SW 1271 (cell line): ENCODE results near the gene NUDT1.
A peak's percentile ranks its signal among the peaks of the same experiment; 100 is the strongest.

Experiments used
- DNase-seq, 2 experiments: peaks; one replicate each; lab custom pipeline; 2025; lab: John Stamatoyannopoulos, UW

The NUDT1 gene

DNA sequence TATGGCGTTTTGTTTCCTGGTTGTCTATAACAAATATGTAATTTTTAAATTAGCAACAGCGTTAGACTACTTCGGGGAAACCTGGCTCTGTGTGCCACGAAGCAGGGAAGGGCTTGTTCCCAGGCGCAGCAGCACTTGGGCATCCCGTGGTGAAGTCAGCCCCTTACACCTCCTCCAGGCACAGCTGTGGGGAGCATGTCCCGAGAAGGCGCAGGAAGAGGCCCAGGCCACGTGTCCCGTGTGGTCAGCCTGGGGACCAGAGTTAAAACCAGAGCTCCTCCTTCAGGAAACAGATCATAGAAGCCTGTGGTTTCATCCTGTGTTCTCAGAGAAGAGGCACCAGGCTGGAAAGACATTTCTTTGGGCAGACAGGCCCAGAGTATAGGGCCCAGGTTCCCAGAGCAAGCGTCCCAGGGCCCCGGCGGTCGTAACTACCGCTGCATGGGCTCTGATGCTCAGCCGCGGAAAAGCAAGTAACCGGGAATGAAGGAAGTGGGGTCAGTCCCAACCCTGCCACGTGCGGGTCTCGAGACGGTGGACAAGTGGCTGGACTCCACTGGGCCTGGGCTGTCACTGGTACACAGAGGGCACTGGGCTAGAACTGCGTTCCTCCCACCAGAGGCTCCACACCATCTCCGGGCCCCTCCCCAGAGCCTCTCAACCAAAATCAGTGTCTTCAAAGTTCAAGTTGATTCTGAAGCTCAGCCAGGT, 7.1 kb downstream of the NUDT1 start:
- peak; percentile 83 to 88 for DNase-seq

DNA sequence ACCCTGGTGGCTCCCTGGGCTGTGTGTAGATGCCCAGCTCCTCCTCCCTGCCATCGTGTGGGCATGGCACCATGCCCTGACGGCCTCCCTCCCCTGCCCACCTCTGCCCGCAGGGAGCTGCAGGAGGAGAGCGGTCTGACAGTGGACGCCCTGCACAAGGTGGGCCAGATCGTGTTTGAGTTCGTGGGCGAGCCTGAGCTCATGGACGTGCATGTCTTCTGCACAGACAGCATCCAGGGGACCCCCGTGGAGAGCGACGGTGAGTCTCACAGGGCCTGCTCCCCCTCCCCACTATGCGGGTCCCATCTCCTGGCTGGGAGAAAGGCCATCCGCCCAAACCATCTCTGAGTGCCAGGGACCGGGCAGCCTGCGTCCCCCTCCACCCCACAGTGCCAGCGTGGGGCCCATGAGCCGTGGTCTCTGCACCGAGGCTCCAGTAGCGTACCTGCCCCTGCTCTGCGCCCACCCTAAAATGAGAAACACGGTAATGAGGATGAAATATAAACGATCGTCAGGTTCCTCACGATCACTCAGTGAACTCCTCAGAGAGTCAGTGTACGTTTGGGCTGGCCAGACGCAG, 7.8 kb downstream of the NUDT1 start:
- DNase-seq, result no peak

DNA sequence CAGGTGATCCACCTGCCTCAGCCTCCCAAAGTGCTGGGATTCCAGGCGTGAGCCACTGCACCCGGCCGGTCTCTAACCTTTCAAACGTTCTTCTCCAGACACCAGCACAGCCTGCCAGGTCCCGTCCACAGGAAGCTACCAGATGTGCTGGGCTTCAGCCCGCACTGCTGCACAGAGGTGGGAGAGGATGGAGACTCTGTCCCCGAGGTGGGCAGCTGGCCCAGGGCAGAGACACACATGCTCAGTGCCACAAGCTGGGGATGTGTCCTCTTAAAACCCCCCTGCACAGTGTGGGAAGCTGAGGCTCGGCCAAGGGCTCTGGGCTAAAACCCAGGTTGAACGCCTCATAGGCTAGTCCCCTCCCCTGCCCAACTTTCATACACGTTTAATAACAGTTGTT, 9.4 kb downstream of the NUDT1 start:
- DNase-seq, result no peak

DNA sequence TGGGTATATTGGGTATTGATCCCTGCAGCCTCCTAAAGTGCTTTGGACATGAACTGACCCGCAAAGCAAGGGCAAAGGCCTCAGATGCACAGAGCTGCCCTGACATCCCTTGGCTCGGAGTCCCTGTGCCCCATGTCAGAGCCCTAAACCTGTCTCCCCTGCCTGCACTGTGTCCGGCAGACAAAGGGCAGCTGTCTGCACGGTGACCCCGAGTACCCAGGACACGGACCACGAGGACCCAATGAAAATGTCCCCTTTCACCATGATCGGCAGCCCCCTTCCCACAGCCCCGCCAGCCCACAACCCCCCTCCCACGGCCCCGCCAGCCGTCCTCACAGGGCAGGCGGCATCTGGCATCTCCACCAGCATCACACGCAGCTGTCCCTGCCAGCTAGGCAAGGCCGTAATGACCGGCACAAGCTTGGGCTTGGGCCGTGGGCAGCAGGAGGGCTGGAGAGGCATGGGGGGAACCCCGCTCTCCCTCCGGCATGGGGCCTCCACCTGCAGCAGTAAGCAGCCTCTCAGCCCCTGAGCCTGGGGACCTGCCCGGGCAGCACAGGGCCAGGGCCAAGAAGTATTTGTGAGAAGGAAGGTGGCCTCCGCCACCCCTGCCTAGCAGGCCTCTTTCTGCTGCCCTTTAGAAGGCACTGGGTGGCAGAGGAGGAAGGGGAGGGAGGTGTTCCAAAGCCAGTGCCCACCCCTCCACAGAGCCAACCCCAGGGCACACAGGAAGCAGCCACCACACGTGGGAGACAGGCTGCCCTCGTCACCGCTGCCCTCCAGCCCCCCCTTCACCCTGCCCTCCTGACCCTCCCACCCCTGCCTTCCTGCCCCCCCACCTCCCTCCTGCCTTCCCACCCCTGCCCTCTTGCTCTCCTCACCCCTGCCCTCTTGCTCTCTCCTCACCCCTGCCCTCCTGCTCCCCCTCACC, 10.1 kb downstream of the NUDT1 start:
- no peak for DNase-seq

DNA sequence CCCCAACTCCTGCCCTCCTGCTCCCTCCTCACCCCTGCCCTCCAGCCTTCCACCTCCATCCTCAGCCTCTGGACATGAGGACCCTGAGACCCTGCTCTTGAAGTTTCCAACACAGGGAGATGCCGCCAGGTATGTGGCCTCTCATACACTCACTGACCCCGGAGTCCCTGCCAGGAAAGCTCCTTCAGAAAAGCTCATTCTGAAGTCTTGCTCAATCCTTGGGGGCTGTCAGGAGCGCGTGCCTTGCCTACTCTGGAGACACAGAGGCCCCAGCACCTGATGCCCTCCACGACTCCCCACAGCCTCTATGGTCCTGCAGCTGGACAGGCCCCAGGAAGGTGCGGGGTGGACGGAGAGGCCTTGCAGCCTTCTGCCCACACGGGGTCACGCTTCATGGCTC, 11.0 kb downstream of the NUDT1 start:
- DNase-seq, result no peak

DNA sequence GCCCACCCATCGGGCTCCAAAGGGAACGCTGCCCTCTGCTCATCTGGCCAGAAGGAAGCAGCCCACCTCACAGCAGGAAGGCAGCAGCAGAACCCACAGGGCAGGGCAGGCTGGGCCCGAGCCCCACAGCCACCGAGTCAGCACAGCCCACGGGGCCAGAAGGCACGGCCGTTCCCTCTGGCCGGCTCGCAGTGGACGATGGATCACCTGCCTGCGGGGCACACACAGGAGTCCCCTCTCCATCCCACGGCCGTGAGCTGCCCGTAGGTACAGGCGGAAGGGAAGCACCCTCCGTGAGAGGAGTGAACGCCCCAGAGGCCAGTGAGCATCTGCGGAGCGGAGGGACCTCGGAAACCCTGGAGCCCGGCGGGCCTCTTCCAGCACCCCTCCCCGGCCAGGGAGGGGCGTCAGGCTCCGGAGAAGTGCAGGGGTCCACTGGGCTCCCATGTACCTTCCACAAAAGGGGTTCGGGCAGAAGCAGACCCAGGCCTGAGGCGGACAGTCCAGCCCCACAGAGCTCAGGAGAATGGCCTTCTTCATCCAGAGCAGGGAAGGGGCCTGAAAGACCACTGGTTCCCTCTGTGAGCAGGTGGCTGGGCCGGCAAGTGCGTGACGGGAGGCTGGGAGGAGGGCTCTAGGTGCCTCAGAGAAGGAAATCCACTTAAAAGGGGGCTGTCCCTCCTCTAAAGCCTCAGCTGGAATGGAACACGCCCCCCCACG, 11.7 kb downstream of the NUDT1 start:
- DNase-seq, result no peak

DNA sequence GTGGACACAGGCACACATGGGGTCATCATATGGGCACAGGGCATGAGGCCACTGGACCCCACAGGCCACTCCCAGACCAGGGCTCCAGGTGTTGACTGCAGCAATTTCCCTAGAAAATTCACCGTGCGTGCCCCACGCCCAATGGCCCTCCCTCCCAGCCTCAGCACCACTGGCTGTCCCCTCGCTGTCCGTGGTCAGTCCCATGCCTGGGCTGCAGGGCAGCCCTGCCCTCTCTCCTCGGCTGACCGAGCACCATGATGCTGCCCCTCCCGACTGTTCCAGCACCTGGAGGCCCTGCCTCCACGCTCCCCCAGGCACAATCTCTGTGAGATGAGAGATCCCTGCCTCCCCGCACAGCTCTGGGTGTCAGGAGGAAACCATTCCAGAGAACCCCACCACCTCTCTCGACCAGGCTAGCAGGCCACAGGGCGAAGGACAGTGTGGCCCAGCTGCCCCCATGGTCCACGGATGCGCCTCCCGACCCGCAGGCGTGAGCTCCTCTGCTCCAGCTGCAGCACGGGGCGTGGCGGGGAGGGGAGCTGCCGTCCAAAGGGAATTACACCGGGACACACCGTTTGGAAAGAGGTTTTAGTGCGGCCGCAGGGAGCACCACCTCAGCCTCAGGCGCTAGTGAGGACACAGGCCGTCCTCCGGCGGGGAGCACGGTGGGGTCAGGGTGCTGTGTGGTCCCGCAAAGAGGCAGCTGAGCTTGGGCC, 12.6 kb downstream of the NUDT1 start:
- DNase-seq, result no peak

DNA sequence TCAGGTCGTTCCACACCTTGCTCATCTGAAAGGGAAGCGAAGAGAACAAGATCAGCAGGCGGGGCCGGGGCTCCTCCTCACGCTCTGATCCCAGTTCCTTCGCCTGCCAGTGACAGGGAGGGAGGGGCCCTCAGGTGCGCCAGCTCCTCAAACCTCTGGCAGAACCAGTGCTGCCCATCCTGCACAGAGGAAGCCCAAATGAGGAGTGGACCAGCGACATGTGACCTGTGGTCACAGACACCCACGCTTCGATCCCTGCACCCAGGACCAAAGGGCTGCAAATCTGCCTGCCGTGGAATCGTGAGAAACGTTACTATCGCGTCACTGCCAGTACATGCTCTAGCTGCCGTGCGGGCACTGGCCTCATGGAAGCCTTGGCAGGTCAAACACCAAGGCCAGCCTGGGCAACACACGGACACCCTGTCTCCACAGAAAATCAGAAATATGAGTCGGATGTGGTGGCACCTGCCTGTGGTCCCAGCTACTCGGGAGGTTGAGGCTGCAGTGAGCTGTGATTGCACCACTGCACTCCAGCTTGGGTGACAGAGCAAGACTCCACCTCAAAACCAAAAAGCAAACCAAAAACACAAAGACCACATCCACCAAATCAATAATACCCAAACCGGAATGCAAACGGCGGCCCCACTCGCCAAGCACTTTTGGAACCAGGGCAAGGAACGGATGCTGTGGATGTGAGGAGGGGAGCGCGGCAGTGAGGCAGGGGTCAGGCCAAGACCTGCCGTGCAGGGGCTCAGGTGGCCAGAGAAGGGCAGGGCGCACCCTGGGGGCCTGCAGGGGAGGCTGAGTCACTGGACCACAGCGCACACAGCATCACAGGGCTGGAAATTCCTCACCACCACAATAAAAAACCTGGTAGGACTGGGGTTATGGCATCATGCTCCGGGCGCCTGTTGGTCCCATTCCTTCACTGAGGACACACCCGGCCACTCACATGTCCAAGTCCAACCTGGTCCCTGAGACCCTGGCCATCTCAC, 13.4 kb downstream of the NUDT1 start:
- no peak for DNase-seq

DNA sequence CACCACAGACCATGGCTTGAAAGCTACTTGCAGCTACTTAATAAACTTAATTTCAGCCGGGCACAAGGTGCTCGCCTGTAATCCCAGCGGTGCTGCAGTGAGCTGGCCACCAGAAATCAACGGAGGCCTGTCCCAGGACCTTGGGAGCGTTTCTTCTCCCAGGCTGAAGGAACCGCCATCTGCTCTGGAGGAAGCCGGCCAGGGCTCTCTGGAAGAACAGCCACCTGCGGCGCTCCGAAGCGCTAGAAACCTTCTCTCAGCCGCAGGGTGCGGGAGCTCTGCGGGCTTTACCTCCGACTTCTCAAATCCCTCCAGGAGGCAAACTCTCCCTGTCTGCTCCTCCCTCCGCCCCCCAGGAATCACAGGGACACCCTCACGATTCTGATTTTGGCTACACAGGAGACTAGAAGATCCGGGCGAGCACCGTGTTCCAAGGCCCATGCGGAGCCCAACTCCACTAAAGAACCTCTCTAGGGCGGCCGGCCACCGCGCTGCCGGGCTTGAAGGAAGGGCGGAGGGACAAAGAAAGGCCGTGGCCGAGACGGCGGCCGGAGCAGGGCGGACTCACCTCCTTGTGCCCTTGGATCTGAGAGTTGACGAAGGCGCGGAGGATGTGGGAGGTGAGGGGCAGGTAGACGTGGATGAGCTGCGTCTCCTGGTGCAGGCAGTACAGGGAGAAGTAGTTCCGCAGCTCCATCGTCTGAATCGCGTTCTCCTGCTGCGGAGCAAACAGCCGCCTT, 14.4 kb downstream of the NUDT1 start:
- no peak for DNase-seq

DNA sequence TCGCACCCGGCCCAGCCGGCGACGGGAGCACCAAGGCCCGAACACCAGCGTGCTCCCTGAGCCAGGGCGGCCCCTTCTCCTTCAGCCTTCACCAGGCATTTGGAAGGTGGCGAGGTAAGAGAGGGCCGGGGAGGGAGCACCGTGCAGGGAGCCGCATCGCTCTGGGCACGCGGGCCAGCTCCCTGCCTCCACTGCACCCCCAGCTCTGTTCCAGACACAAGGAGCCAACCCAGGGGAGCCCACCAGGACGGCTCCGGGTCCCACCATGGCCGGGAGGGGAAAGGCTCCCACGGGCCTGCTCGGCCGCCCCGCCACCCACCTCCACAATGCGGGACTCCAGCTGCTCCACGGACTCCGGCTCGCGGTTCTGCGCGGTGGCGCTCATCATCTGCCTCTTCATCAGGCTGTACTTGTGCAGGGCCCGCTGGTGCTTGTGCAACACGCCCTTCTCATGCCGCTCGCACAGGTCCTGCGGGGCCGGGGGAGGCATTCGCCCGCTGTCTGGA, 15.1 kb downstream of the NUDT1 start:
- DNase-seq, result no peak

DNA sequence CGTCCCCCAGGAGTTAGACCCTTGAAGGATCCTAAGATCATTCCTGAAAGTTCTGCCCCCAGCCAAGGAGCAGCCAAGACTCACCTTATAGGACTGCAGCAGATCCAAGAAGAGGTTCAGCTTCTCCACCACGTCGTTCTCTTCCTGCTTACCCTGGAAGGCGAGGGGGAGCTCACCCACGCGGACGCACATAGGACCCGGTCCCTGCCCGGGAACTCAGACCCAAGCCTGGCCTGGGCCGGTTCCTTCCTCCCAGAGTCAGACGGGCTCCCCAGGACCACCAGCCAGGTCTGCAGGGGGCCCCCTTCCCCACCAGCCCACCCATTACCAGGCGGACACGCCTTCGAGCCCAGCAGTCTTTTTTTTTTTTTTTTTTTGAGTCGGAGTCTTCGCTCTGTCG, 15.6 kb downstream of the NUDT1 start:
- no peak for DNase-seq

DNA sequence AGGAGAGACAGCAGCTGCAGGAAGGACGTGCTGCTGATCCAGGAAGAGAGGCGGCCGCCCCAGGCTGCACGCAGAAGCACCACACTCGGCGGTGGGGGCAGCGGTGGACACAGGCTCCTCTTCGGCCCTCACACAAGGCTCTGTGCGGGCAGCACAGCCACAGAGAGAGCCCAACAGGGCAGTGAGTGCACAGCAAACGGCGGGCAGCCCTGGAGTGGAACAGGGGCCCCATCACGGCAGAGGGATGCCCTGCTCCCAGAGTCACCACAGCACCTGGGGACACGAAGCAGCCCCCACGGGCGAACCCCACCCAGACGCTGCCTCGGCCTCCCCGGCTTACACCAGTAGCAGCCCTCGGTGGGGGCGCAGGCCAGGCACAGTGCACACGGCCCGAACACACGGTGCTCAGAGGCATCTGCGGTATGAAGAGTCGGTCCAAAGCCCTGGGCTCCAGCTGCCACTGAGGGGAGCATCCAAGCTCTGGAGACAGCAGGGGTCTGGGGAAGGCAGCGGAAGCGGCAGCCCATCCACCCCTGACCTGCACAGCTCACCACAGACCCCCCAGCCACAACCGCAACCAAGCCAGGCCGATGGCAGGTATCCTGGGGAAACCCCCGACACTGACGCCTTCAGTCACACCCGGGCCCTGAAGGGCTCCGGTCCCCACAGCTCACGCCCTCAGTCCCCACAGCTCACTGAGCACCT, 16.8 kb downstream of the NUDT1 start:
- DNase-seq, result no peak

DNA sequence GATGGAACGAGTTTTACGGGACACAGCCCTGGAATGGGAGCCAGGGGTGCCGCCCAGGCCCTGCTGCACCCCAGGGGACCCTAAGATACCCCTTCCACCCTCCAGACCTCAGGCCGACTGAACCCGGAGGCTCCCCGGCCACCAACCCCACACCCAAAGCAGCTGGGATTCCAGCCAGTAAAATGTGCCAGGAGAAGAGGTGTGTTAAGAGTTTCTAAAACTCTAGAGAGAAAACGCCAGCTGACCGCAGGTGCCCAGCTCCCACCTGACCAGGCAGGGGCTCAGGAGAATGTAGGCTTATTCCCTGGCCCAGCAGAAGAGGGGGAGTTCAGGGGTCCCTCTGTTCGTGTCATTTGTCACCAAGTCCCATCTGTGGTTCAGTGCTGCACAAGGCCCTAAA, 17.5 kb downstream of the NUDT1 start:
- DNase-seq, result no peak

DNA sequence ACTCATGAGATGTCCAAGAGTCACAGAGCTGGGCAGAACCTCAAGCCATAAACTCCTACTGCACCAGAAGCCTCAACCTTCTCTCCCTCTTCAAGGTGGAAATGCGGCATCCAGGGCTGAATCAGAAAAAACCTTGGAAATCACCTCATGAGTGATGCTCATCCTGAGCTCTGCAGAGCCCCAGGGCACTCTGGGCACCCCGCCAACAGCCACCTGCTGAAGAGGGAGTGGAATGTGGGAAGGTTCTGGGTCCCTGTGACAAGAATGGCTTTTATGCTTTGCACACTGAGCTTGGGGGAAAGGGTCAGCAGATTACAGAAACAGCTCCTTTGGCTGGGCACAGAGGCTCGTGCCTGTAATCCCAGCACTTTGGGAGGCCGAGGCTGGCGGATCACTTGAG, 18.8 kb downstream of the NUDT1 start:
- no peak for DNase-seq

DNA sequence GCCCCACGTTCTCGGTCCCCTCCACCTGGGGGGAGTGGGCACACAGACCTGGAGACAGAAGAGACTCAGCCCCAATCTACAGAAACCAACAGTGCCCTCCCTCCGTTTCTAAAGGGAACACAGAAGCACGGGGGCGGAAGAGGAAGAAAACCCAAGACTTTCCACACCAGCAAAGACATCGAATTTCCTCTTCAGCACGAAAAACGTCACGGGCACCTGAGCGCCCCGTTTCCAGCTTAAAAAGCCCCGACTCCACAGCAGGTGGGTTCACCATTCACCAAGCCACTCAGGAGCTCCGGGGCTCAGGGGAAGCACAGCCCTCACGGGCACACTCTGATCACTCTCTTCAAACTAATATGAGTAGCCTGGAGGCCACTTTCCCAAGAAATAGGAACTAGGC, 19.6 kb downstream of the NUDT1 start:
- no peak for DNase-seq

DNA sequence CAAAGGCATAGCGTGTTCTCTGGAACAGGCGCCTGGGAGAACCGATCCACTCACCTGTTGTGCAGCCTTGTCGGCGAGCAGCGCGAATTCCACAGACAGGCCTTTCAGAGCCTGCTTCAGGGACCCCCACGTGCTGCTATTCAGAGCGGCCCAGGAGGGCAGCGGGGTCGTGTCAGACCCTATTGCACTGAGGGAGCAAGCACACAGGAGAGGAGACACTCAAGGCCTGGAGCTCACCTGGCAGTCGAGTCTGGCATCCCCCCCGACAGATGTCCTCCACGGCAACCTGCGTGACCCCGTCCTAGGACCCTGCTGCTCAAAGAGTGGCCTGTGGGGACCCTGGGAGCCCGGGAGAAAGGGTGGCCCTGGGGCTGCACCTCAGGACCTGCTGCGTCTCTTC, 21.1 kb downstream of the NUDT1 start:
- no peak for DNase-seq

DNA sequence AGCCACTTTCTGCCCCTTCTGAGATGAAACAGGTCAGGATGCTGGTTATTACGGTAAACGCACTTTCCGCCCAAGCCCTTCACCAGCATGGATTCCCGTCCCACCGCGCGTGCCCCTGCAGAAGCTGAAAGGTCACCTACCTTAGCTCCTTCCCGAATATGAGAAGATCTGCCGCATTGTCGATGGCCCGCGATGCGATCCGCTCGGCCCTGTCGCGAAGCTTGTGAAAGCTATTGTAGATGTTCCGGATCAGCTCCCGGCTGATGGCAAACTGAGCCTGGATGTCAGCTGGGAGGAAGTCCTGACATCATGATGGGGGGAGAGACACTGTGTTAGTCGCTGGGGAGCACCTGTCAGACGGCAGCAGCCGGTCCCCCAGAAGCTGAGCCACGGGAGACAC, 22.1 kb downstream of the NUDT1 start:
- no peak for DNase-seq

DNA sequence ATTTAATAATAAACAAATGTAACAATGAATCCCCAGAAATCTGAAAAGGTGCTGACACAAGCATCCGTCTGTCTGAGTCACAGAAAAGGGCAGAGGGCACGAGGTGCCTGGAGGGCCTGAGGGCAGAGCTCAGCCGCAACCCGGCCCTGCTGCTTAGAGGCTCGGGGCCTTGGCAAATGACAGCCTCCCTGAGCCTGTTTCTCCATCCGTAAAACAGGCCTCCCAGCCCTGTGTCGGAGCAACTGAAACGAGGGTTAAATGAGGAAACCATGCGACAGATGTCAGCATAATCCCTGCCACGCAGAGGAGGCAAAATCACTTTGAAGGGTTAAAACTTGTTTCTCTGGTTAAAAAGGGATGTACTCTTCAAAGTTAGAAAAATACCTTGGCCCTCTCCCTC, 24.9 kb downstream of the NUDT1 start:
- no peak for DNase-seq
